Stimulated activated CD4-positive, alpha-beta T cell treated with anti-CD3 and anti-CD28 coated beads, Interleukin-2, amount 100 ng/mL, for 4 hours (primary cell): Measurements from ENCODE around the gene GGA1.
A peak's percentile ranks its signal among the peaks of the same experiment; 100 is the strongest.
"Not testable (repeated sequence)": the region's sequence is repeated elsewhere in the genome, so short reads cannot be mapped to it uniquely, and the experiment has no call there.

Experiments used
- DNase-seq: peaks from one replicate; pipeline ENCODE4 v3.0.0-alpha.2; 2020; ENCODE audit warnings: low read depth

The GGA1 gene

GRCh38 chr22:37650463-37651136 lies 42.0 kb downstream of the GGA1 start:
- no peak for DNase-seq

DNA sequence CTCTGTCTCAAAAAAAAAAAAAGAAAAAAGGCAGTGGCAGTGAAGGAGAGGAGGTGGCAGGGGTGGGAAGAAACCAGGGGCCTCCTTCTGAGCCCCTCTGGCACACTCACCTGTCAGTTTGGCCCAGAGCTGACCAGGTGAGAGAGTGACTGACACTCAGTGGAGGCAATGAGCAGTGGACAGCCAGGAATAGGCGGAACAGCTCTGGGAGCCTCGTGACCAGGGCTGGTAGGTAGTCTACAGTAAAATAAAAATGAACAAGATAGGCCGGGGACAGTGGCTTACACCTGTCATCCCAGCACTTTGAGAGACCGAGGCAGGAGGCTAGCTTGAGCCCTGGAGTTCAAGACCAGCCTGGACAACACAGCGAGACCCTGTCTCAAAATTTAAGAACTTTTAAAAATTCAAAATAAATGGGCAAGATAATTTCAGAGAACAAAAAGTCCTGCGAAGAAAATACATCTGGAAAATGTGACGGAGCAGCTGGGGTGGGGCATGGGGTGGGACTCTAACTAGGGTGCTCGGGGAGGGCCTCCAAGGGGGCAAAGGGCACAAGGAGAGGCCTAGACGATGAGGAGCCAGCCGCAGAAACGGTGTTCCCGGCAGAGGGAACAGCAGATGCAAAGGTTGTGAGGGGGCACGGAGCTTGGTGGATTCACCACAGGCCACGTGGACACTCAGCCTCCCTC lies 46.1 kb downstream of the GGA1 start:
- DNase-seq, result no peak

DNA sequence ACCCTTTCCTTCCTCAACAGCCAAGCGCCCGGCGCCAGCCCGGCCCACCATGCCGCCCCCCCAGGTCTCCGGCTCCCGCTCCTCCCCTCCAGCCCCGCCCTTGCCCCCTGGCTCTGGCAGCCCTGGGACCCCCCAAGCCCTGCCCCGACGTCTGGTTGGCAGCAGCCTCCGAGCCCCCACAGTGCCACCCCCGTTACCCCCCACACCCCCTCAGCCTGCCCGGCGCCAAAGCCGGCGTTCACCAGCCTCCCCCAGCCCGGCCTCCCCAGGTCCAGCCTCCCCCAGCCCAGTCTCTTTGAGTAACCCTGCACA lies 46.6 kb downstream of the GGA1 start:
- DNase-seq, result no peak

DNA sequence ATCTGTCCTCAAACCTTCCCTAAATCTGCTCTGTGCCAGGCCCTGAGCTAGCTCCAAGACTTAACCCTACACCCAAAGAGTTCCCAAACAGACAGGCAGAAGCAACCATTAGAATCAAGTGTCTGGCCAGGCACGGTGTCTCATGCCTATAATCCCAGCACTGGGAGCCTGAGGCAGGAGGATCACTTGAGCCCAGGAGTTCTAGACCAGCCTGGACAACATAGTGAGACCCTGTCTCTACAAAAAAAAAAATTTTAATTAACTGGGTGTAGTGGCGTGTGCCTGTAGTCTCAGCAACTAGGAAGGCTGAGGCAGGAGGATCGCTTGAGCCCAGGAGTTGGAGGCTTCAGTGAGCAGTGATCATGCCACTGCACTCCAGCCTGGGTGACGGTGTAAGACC lies 47.9 kb downstream of the GGA1 start:
- not testable (repeated sequence) for DNase-seq

GRCh38 chr22:37657590-37658132 lies 49.0 kb downstream of the GGA1 start:
- no peak for DNase-seq

GRCh38 chr22:37658133-37659065 lies 49.8 kb downstream of the GGA1 start, which contains the start of gene PDXP:
Gene PDXP (plus strand): TSS chr22:37658723. CDS start chr22:37658783, 60 bp downstream.
- peak; percentile 96 for DNase-seq

DNA sequence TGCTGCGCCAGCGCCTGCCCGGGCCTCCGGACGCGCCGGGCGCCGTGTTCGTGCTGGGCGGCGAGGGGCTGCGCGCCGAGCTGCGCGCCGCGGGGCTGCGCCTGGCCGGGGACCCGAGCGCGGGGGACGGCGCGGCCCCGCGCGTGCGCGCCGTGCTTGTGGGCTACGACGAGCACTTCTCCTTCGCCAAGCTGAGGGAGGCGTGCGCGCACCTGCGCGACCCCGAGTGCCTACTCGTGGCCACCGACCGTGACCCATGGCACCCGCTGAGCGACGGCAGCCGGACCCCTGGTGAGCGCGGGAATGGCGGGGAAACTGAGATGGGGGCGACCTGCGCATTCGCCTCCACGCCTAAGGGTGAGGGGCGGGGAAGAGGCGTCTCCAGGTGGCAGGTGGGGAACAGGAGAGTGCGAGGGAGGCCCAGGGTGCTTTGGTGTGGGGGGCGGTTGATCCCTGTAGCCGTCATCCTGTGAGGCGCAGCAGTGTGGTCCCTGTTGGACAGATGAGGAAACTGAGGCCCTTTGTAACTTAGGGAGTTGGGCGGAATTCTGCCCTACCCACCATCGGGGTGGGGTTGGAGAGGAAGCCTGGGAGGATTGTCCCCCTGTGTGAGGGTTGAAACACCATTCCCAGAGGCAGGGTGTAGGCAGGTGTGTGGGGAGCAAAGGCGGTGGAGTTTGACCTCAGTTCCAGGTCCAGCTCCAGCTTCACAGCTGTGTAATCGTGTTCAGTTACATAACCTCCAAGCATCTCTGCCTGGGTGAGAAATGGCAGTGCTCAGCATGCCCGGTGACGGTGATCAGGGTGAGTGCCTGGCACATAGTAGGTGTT lies 50.6 kb downstream of the GGA1 start:
- no peak for DNase-seq

- DNase-seq, result no peak
Measured at GRCh38 chr22:37659897-37660708, 51.5 kb downstream of the GGA1 start.

GRCh38 chr22:37660709-37661045 lies 52.0 kb downstream of the GGA1 start:
- no peak for DNase-seq

- DNase-seq, result no peak
Measured at GRCh38 chr22:37661160-37661924, 52.7 kb downstream of the GGA1 start.

DNA sequence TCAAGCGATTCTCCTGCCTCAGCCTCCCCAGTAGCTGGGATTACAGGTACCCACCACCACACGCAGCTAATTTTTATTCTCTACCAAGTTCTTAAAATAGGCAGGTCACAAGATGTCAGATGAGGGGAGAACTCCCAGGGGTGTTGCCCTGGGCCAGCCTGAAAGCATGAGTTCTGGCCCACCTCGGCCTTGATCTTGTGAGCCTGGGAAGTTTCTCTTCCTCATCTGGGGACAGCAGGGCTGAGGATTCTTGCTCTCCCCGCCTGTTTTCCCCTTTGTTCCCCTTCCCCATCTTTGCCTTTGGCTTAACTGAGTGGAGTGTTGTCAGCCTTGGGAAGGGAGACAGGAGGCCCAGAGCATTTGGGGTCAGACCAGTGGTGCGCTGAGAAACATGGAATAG lies 53.4 kb downstream of the GGA1 start:
- no peak for DNase-seq

DNA sequence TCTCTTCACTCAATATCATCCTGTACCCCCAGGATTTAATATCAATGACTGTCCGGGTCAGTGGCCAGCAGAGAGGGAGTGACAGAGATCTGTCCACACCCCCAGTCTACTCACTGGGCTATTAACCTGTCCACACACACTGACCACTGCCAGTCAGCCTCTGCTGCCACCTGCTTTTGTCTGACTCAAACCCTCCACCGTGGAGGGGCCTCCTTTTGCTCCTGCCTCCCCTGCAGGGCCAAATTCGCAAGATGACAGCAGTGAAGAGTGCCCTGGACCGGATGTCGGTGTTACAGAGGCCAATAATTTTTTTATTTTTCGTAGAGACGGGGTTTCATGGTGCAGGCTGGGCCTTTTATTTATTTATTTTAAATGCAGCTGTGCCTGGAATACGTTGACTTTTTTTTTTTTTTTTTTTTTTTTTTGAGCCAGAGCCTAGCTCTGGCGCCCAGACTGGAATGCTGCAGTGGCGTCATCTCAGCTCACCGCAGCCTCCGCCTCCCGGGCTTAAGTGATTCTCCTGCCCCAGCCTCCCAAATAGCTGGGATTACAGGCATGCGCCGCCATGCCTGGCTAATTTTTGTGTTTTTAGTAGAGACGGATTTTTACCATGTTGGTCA lies 55.0 kb downstream of the GGA1 start:
- DNase-seq, result no peak

GRCh38 chr22:37664249-37665101 lies 55.8 kb downstream of the GGA1 start:
- no peak for DNase-seq

GRCh38 chr22:37665487-37665886 lies 56.9 kb downstream of the GGA1 start:
- DNase-seq, result no peak

DNA sequence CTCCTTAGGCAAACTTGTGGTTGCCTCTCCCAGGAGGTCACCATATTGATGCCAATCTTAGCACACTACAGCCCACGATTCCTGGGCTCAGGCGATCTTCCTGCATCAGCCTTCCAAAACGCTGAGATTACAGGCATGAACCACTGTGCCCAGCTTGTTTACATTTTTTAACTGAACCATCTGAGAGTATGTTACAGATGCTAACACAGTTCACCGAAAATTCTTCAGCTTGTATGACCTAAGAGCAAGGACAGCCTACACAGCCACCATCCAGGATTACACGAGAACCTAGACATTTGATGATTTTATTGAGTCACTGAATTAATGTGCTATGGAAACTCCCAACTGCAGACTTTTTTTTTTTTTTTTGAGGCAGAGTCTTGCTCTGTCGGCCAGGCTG lies 61.0 kb downstream of the GGA1 start:
- DNase-seq, result no peak

DNA sequence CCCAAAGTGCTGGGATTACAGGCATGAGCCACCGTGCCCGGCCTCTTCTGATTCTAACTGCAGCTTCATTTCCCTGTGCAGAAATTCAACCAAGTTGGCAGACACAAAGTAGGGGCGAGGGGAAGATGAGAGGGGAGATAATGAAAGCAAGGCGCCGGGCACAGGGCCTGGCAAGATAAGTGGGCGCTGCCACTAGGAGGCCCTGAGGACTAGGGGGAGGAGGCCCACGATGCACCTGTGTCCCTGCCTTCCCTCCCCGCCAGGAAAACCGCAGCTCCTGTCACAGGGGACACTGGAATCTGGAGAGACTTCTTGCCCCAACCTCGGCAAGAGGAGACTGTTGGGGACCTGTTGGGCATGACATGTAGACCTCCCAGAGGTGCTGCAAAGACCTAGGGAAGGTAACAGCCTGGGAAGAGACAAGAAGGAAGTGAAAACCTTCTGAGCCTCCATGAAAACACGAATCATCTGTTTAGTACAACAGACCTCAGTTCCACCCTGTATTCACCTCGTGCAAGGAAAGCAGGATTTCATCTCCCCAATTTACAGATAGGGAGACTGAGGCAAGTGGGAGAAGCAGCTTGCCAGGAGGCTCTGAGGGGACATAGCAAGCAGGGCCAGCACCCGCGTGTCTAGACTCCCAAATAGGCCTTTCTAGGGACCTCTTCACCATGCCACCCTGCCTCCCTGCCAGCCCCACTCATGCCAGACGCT lies 63.7 kb downstream of the GGA1 start:
- DNase-seq, result no peak

- DNase-seq, result no peak
Measured at GRCh38 chr22:37672920-37673455, 64.4 kb downstream of the GGA1 start.

GRCh38 chr22:37674248-37674647 lies 65.6 kb downstream of the GGA1 start:
- no peak for DNase-seq
